HG03378 (cell line): ENCODE results near the gene UNKL.
"Not testable (repeated sequence)": the region's sequence is repeated elsewhere in the genome, so short reads cannot be mapped to it uniquely, and the experiment has no call there.

ENCODE experiments used
- ATAC-seq: cut with Tn5 transposase; IDR thresholded peaks from one replicate; pipeline ENCODE4 v1.9.1; 2021; ENCODE audit warnings: mild to moderate bottlenecking, moderate library complexity; ENCODE audit not compliant: unreplicated experiment

Gene UNKL

DNA sequence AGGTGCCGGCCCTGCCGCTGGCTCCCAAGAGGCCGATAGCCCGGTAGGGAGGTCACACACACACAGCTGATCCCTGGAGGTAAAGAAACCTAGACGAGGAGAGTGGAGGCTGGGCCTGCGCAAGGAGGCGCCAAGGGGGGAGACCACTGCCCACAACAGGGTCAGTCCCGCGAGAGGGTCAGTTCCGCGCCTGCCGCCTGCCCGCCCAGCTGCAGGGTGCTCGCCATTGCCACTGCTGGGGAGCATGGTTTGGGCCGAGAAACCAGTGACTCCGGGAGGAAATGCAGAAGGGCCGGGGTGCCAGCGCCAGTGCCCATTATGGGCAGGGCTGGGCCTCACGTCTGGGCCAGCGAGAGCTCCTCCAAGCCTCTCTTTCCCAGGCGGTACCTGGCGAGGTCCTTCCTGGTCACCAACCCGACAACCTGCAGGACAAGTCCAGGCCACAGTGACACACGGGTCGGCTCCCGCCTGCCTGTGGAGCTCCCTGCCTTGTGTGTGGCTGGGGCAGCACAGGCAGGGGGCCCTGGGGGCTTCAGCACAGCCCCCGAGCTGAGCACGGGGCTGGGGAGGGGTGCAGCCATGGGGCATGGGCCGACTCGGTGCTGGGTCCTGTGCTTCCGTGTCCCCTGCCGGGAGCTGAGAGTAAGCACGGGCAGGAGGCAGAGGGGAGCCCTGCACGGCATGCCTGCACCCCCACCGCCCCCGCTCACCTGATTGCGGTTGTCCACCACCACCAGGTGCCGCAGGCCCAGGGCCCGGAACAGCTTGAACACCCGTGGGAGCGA is 32.0 kb upstream of the UNKL start:
- no peak for ATAC-seq

DNA sequence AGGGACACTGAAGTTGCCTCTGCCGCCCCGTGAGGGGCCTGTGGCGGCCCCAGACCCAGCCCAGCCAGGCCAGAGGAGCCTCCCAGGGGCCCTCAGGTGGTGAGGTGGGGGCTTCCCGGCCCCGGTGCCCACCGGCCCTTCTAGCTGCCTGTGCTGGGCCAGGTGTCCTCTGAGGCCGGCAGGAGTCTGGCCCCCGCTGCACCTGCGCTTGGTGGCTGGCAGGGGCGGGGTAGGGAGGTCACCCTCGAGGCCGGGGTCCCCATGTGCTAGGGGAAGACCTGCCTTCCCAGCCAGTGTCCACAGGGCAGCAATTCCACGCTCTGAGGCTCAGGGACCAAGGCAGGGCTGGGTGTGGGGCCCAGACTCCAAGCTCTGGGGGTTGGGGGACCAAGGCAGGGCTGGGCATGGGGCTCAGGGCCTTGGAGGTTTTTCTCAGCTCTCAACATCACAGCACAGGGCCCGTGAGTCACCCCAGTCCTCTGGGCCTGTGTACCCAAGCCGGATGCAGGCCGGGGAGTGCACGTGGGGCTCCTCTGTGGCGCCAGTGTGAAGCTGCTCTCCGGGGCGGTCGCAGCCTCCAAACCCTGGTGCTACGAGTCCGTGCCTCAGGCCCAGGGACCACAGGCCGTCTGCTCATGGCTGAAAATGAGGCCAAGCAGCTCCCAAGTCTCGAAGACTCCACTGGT is 31.2 kb upstream of the UNKL start:
- no peak for ATAC-seq

DNA sequence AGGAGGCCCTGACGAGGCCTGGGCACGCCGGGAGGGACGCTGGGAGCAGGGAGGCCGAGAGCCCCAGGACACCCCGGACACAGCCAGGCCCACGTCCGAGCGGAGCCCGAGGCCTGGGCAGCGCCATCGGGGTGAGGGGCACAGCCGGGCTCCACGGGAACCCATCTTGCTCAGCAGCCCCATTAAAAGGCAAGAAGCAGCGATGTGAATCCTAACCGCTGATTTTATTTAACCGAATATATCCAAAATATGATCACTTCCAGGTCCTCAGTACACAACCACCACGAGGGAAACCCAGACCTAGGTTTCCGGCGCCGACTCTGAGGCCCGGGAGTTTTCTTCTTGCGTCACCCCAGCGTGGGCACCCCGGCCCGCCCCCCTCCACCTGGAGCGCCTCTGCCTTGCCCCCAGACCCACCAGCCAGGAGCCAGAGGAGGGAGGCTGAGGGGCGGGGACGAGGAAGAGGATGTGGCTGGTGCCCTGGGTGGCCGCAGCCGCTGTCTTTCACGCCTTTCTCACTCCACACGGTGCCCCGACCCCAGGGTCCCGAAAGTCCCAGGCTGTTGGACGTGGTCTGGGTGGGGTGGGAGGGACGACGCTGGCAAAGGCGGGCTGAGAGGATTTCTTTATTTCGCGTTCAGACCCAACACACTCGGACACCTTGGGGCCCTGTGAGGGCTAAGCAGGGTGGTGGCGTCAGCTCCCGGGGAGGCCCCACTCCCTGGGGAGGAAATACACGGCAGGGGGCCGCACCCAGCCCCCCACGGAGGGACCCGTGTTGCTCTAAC is 30.4 kb upstream of the UNKL start:
- no peak for ATAC-seq

DNA sequence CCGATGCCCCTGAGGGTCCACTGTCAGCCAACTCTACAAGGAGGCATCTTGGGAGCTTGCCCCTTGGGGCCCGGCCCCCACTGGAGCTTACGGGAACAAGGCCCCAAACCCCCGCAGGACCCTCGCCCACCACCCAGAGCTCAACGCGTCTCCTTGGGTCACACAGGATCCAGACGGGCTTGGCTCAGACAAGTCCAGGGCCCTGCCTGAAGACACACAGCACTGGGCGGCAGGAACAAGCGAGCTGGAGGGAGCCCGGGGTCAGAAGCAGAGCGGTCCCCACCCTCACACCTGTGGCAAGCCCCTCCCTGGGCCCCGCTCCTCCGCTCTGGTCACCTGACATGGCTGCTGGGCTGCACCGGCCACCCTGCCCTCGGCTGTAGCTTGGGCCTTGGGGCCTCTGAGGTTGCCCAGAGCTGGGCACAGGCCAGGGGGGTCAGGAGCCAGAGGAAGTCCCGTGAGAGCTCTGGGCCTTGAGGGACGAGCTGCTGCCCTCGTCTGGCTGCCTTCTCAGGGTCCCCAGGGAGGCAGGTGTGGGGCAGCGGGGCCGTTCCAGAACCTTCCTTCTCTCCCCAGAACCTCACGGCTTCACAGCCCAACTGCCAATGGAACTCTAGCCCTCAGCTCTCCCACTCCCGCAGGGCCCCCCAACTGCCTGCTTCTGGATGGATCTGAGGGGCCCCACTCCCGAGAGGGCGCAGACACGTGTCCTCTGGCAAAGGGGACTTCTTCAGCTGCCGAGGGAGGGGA is 29.7 kb upstream of the UNKL start, which contains the start of gene CCDC154:
TSS of gene CCDC154 (minus strand) at position 577 of the 750 bp plus-strand sequence. CDS start at position 343, 234 bp downstream.
- no peak for ATAC-seq

DNA sequence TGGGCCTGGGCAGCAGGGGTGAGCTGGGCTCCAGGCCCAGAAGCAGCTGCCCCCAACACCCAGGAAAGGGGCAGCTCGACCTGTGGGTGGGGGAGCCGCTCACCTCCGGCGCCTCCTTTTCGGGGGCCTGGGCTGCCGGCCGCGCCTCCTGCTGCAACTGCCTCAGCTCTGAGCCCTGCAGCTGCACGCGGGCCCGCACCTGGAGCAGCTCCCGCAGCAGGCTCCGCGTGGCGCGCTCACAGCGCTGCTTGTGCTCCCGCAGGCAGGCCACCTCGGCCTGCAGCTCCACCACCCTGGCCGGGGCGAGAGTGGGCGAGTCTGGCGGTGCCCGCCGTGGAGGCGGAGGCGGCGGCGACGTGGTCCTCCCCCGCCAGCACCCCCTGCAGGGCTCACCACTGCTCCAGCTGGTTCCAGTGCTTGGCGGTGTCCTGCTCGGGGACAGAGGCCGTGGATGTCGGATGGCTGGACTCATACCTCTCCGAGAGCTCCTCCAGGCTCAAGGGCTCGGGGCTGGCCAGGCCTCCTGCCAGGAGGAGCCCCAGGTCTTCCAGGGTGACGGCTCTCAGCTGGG is 29.0 kb upstream of the UNKL start:
- ATAC-seq, result no peak

DNA sequence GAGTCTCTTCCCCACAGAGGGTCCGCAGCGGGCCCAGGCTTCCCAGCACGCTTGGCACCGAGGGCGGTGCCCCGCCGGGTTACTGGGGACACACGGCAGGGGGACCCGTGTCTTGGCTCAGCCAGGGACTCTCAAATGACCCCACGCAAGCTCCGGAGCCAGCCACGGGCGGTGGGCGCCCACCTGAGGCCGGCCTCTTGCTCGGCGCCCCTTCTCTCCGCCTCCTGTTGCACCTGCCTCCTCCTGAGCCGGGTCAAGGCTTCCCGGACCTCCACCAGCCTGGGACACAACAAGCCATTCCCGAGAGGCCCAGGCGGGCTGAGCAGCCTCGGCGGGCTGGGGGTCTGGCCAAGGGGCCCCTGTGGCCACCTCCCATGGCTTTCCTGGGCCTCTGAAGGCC is 28.2 kb upstream of the UNKL start:
- ATAC-seq, result no peak

DNA sequence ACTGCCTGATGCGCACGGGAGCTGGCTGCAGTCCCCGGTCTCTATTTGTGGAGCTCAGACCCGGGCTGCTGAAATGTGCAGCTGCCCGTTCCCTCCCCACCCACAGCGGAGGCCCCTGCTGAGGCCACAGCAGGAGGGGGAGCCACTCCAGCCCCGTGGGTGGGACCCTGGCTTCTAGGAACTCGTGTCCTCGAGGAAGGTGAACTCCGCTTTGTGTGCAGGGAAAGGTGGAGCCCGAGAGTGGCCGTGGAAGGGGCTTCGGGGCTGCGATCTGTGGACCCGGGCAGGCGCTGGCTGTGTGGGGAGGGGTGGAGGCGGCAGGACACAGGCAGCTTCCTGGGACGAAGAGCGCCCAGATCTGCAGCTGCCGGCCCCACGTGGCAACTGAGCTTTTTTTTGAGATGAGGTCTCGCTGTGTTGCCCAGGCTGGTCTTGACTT is 26.9 kb upstream of the UNKL start:
- no peak for ATAC-seq

DNA sequence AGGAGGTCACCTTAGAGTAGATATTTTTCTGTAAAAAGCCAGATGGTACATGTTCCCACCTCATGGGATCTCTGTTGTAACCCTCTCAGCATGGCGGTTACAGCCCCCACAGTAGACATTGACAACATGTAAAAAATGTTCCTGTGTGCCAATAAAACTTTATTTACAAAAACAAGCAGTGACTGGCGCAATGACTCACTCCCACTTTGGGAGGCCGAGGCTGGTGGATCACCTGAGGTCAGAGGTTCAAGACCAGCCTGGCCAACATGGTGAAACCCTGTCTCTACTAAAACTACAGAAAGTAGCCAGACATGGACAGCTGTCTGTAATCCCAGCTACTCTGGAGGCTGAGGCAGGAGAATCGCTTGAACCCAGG is 25.2 kb upstream of the UNKL start:
- ATAC-seq, result not testable (repeated sequence)

DNA sequence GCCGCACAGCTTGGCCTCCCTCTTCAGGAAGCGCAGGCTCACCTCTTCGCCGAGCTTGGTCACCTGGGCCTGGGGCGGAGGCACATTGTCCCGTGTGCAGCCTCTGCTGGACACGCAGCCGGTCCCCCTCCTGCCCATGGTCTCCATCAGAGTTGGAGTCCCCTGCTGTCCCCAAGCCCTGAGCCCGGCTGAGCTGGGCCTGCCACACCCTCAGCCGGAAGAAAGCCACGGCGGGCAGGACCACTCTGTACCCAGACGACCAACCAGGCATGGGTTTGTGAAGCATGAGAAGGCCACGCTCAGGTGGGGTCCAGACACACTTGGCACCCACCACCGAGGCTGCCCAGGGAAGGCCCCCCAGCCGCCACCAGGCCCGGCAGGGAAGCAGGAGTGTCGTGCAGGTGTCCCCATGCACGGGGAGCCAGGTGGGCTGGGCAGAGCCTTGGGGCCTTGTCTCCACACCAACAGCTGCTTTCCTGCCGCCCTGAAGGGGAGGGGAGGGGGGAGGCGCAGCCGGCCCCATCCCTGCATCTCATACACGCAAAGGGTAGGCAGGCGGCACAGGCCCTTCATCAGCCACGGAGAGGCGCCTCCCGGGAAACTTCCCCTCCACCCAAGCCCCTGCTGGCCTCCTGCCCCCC is 24.7 kb upstream of the UNKL start:
- no peak for ATAC-seq

DNA sequence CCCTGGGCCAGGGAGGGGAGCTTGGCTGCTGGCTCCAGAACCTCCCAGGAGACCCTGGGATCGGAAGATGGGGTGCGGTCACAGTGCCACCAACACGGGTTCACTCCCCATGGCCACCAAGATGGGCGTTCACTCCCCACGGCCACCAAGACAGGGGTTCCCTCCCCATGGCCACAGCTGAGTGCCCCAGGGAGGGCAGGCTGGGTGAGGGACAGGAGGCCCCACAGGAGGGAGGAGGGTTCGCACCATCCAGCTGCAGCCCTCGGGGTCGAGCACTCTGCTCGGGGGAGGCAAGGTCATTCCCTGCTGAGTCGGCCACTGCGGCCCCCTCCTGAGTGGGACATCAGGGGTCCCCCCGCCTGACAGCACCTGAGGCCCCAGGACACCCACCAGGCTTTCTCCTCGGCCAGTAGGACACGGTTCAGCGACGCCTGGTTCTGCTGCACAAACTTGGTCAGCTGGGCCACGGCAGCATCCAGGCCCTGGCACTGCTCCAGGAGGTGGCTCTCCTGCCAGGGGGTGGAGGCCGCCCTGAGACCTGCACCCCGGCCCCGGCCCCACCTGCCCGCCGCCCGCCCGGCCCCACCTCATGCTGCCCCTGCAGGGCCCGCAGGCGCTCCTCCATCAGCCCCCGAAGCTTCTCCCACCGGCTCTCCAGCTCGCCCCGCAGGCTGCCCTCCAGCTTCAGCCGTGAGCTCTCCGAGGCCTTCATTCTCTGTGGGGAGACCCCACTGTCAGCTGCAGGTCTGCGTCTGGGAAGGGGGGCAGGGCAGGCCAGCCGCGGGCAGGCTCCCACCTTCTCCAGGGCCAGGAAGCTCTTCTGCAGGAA is 23.9 kb upstream of the UNKL start:
- no peak for ATAC-seq

DNA sequence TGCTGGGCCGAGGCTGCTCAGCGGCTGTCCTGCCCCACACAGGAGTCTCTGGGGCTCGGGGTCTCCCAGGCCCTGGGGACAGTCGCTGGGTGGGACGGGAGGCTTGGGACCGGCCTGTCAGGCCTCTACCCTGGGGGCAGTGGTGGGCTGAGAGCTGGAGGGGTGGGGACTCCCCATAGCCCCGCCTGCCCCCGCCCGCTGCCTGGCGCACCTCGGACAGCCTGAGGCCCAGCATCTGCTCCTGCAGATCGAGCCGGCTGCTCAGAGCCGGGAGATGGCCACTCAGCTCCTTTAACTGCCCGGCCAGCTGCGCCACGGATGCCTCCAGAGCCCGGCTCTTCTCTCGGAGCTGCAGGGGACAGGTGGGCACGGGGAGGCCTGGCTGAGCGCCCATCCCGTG is 23.1 kb upstream of the UNKL start:
- ATAC-seq, result no peak

DNA sequence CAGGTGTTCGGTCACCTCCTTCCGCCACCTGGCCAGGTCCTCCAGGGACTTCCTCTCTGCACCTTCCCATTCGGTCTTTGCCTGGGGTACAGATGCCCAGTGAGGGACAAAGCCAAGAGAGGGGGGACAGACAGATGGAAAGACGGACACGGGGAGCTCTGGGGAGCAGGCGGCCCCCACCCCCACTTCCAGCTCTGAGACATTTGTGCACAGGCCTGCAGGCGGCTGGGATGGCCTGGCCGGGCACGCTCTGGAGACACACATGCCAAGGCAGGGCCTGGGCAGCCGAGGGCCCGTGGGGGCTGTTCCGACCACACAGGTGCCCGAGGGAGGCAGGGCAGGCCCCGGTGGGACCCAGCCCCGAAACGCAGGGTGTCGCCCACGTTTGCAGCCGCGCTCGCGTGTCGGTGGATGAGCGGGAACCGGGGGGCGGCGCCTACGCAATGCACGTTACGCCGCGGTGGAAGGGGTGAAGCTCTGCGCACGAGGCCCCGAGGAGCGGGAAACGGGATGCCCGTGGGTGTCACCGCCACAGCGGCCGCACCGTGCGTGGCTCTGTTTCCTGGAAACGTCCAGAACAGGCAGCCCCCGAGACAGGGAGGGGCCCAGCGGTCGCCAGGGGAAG is 22.3 kb upstream of the UNKL start:
- no peak for ATAC-seq

DNA sequence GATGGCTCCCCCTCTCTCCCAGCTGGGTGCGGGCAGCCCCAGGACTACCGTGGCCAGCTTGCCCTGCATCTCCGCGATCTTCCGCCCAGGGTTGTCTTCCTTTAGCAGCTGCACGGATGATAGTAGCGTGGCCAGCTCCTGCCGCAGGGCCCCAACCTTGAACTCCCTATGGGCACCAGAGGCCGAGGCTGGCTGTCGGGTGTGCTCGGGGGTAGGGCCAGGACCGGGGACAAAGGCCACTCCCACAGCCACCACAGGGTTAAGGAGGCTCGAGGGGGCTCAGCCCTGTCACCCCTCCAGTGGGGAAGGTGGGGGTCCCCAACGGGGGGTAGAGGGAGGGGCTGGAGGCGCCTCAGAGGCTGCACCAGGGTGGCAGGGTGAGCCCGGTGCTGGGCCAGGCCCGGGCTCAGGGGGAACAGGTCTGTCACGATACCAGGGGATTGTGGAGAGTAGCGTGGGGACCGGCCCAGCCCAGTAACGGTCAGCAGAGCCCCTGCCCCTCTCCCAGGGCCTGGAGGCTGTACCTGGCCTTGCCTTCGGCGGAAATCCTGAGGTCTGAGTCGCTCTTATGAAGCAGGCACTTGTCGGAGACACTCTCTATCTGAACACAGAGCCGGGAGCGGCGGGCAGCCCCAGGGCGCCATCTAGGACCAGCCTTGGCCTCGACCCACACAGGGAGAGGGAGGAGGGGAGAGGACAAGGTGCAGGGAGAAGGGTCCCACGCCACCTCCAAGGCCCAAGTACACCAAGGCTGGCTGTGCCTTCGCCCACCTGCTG is 21.6 kb upstream of the UNKL start:
- ATAC-seq, result no peak

DNA sequence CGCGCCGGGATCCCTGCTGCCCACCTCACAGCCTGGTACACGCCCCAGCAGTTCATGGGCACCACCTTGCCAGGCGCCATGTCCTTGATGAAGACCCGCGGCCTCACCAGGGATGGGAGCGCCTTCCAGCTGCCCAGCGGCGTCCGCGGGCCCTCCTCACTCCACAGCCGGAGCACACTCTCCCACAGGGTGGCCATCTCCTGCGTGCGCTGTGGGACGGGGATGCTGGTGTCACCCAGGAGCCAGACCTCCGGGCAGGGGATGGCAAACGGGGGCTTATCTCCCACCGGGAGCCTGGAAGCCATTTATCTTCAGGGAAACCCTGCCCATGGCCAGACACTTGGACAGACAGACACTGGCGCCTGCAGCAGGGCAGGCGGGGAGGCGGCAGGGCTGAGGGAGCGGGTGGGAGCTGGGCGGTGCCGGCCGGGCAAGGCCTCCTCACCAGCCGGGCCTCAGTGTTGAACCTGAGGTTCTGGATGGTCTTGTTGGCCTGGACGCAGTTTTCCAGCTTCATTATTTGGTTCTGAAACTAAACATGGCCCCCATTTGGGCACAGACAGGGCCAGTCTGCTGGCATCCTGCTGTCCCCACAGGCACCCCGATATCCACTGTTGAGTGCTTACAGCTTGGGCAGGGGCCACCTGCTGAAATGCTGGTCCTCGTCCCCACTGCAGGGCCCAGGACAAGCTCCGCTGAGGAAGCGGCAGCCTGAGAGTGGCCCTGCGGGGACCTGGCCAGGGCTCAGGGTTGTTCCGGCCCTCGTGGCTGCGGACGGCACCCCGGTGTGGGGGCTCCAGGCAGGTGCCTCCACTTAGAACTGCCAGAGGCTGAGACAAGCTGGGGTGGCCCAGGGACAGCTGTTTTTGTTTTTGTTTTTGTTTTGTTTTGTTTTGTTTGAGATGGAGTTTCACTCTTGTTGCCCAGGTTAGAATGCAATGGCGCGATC is 20.4 kb upstream of the UNKL start:
- no peak for ATAC-seq

DNA sequence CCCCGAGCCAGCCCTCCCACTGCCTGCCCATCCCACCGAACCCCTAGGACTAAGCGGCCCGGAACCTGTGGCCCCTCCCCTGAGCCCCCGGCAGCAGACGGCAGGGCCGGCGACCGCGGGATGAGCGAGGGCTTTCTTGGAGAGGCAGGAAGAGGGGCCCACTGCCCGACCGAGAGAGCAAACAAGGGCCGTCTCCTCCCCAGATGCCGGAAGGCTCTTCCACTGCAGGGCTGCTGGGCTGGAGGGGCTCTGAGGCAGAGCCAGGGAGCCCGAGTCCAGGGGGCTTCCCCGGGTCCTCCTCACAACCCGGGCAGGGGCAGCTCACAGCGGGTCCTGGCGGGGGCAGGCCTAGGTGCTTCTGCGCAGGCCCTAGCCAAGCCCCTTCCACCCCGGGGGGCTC is 19.3 kb upstream of the UNKL start:
- ATAC-seq, result no peak

DNA sequence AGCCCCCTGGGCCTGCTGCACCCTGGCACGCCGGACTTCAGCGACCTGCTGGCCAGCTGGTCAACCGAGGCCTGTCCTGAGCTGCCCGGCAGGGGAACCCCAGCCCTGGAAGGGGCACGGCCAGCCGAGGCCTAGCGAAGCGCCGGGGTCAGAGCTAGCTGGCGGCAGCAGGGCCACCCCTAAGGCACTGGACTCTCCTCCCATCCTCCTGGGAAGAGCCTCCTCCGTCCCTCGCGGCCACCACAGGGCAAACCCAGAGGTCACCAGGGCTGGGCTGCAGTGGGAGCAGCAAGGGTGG is 18.7 kb upstream of the UNKL start:
- ATAC-seq, result no peak
